GM12878 (cell line): Measurements from ENCODE around the gene PAX9. TPM values are rescaled to one million over a fixed set of nuclear protein-coding genes. Genes with fewer than 3 reads are reported as not detected.

ENCODE experiments used
- ATAC-seq: fragments of 200-7000 bp; cut with Tn5 transposase; 3 replicates; pipeline ENCODE4 v1.9.1; 2020; ENCODE audit warnings: mild to moderate bottlenecking, moderate library complexity
- BruUV-seq: library from RNA; stranded (reverse); fragments of 400-500 nt; replicated peaks from 2 replicates; lab custom pipeline; 2021; lab: Mats Ljungman, UMichigan
- CTCF ChIA-PET: fragments of 300-600 bp; sonication (Branson Sonifier 250); formaldehyde crosslinking; extraction: SDS; loops from one replicate; lab custom pipeline; 2021; ENCODE audit warnings: inconsistent platforms; lab: Yijun Ruan, JAX
- POLR2A ChIA-PET: fragments of 350-600 bp; formaldehyde crosslinking; extraction: SDS; loops from one replicate; lab custom pipeline; 2021; ENCODE audit warnings: inconsistent platforms; lab: Charles Lee
- RAD21 ChIA-PET: fragments of 300-600 bp; sonication (Branson Sonifier 250); formaldehyde crosslinking; loops from one replicate; lab custom pipeline; 2023; ENCODE audit warnings: antibody characterized with exemption; ENCODE audit not compliant: unreplicated experiment; lab: Charles Lee
- SMC1A ChIA-PET: fragments of 300-600 bp; sonication (Branson Sonifier 250); formaldehyde crosslinking; loops from one replicate; lab custom pipeline; 2023; ENCODE audit not compliant: unreplicated experiment, uncharacterized antibody; lab: Charles Lee
- DNase-seq: peaks from one replicate; pipeline ENCODE4 v3.0.0-alpha.2; 2011; ENCODE audit warnings: low read depth, low spot score
- FAIRE-seq: peaks from 3 replicates; lab custom pipeline; 2011; peaks lifted over from hg19 to GRCh38; lab: Jason Lieb, UNC
- H2AFZ ChIP-seq: 2 replicates; pipeline ENCODE4 v1.6.0; 2011; ENCODE audit warnings: low read depth, low read length, control low read depth; ENCODE audit not compliant: control insufficient read depth
- H3K27ac ChIP-seq: 2 replicates; pipeline ENCODE4 v1.5.1; 2011; ENCODE audit warnings: control low read depth; ENCODE audit not compliant: control insufficient read depth, insufficient read depth
- H3K27me3 ChIP-seq, 2 experiments: replicated peaks in 1 of 2; 2 replicates each; pipeline versions ENCODE4 v1.6.0 to v1.6.1; 2011; ENCODE audit warnings: low read length in 1 of 2; ENCODE audit not compliant: control insufficient read depth in 2 of 2, insufficient read depth in 2 of 2
- H3K36me3 ChIP-seq, 2 experiments: 2 replicates each; pipeline ENCODE4 v1.5.1; 2011; ENCODE audit warnings: low read length in 1 of 2; ENCODE audit not compliant: control insufficient read depth in 2 of 2, insufficient read depth in 2 of 2
- H3K4me1 ChIP-seq: 2 replicates; pipeline ENCODE4 v1.6.1; 2011; ENCODE audit warnings: mild to moderate bottlenecking, low read length, moderate library complexity, mixed read lengths; ENCODE audit not compliant: control insufficient read depth, insufficient read depth
- H3K4me2 ChIP-seq: 2 replicates; pipeline ENCODE4 v1.6.0; 2011; ENCODE audit warnings: control low read depth; ENCODE audit not compliant: control insufficient read depth, insufficient read depth
- H3K4me3 ChIP-seq: fragments of 200-600 bp; sonication (generic); 2 replicates; pipeline ENCODE4 v1.5.1; 2016
- H3K79me2 ChIP-seq: 2 replicates; pipeline ENCODE4 v1.6.0; 2011; ENCODE audit warnings: low read length; ENCODE audit not compliant: control insufficient read depth, insufficient read depth
- H3K9ac ChIP-seq: 2 replicates; pipeline ENCODE4 v1.8.0; 2011; ENCODE audit warnings: low read length, control low read depth, mixed read lengths; ENCODE audit not compliant: control insufficient read depth, insufficient read depth
- H3K9me3 ChIP-seq: replicated peaks from 3 replicates; pipeline ENCODE4 v1.5.1; 2011; ENCODE audit warnings: mild to moderate bottlenecking, low read length; ENCODE audit not compliant: control insufficient read depth, insufficient read depth
- H4K20me1 ChIP-seq: 2 replicates; pipeline ENCODE4 v1.6.0; 2011; ENCODE audit not compliant: control insufficient read depth, insufficient read depth
- BHLHE40 ChIP-seq, 2 experiments: fragments of 450-650 bp in 1 of 2; IDR thresholded peaks; 2 replicates each; pipeline ENCODE4 v1.6.1; 2011 to 2017; ENCODE audit warnings: low read depth in 2 of 2, borderline replicate concordance in 1 of 2, improper control_type of control experiment in 1 of 2, low read length in 1 of 2, mild to moderate bottlenecking in 1 of 2
- MLLT1 ChIP-seq: fragments of 450-650 bp; IDR thresholded peaks from 2 replicates; pipeline ENCODE4 v1.6.1; 2016; ENCODE audit warnings: mild to moderate bottlenecking
- POLR2AphosphoS5 ChIP-seq: IDR thresholded peaks from 2 replicates; pipeline ENCODE4 v1.6.1; 2011; ENCODE audit warnings: mild to moderate bottlenecking, low read length, inconsistent platforms
- RFX5 ChIP-seq: IDR thresholded peaks from 2 replicates; pipeline ENCODE4 v1.6.1; 2011; ENCODE audit warnings: low read depth, low read length, improper control_type of control experiment
- WGBS: methylation state at CpG from one replicate; pipeline ENCODE4 v1.1.6; 2016; ENCODE audit warnings: low lambda C conversion rate; ENCODE audit not compliant: insufficient replicate concordance, insufficient coverage; ENCODE audit errors: missing lambda C conversion rate; 5-methylcytosine and 5-hydroxymethylcytosine counted together
- in situ Hi-C: fragments of 300-500 bp; cut with MboI; formaldehyde crosslinking; loops from 9 replicates; pipeline ENCODE4 v1.14.3; 2018; ENCODE audit warnings: mixed read lengths
- intact Hi-C: fragments of 100-400 bp; cut with micrococcal nuclease; formaldehyde crosslinking; loops from one replicate; pipeline ENCODE4 v1.14.2; 2022; ENCODE audit not compliant: unreplicated experiment
- polyA plus RNA-seq, 11 experiments: library from polyadenylated mRNA; depleted of rRNA in 4 of 11; unstranded in 6 of 11; stranded (reverse) in 5 of 11; fragments of >200 nt; fragmentation: Nextera tagmentation in 4 of 11; fragmentation: Illumina TruSeq in 1 of 11; extraction: Ambion mirVana in 4 of 11; extraction: Trizol in 1 of 11; gene quantifications; 1 replicate in 1 of 11; 2 replicates in 10 of 11; pipeline versions ENCODE4 v1.2.1 to v1.2.3, GENCODE V29; 2011 to 2016; ENCODE audit warnings: inconsistent platforms in 2 of 11, missing spikeins in 2 of 11, low read depth in 1 of 11
- total RNA-seq, 4 experiments: library from RNA; depleted of rRNA in 3 of 4; stranded (reverse); fragments of >200 nt in 3 of 4; fragmentation: Illumina TruSeq in 1 of 4; extraction: Trizol in 1 of 4; gene quantifications; 2 replicates each; pipeline versions ENCODE4 v1.2.1 to v1.2.3, GENCODE V29; 2013 to 2021

Gene PAX9
- total and polyA plus RNA-seq, 10 of the 15 experiments (the other 5 are each of a cell fraction or from before 2014, with no cell fraction given), result 0.03 to 8.2 (median 0.09) TPM; not detected in 3

GRCh38 chr14:36665887-36666415 is 4.3 kb downstream of the PAX9 start:
- Histone ChIP-seq H3K27ac (no peak overlapping the region), H3K4me1 (no peaks in the 10 kb centered on the region), H3K79me2 (no peaks in the 10 kb centered on the region), H2AFZ (no peak overlapping the region), H3K4me2 (no peak overlapping the region), H3K27me3 (peaks cover under 1 to 10% of the 10 kb centered on the region in 2 experiments; a peak in 3 of 4 replicates), H3K36me3 (no peaks in the 10 kb centered on the region), H3K9ac (no peak overlapping the region), H3K4me3 (no peak overlapping the region), H3K9me3 (peaks cover 5% of the 10 kb centered on the region; the same call in 1 of the 3 replicates), H4K20me1 (no peaks in the 10 kb centered on the region)
- no peak for FAIRE-seq
- DNase-seq, result no peak
- intact Hi-C loops, result no loop called here
- ChIA-PET SMC1A (interaction anchor here (0.6 kb wide), 1 partner anchor 141 kb away, joined by 4 read pairs; no protein-coding TSS in a partner anchor), RAD21 (no interaction called here), CTCF (no interaction called here), POLR2A (no interaction called here)
- 41% methylated on average over 18 of the region's 18 CpGs for WGBS
- no TSS peak for BruUV-seq
- no peak for ATAC-seq
- in situ Hi-C loops, result no loop called here
- no peak for TF ChIP-seq RFX5
- peak in 1 of 2 experiments; percentile 65; a peak in 2 of 4 replicates for TF ChIP-seq BHLHE40 (IDR thresholded peaks at IDR 0.05; ENCODE audit: borderline replicate concordance in 1 of 2, low read depth in 2 of 2, low read length in 1 of 2)

GRCh38 chr14:36666416-36667206 is 5.0 kb downstream of the PAX9 start:
- H4K20me1 ChIP-seq, result no peaks in the 10 kb centered on the region
- no peak overlapping the region for H3K9ac ChIP-seq
- FAIRE-seq (no peak), DNase-seq (no peak), ATAC-seq (no peak)
- ChIA-PET CTCF (no interaction called here), RAD21 (no interaction called here), SMC1A (interaction anchor here (0.6 to 1.3 kb wide), 2 partner anchors 14 to 142 kb away, joined by 4 read pairs; no protein-coding TSS in a partner anchor), POLR2A (no interaction called here)
- BruUV-seq, result no TSS peak
- no peaks in the 10 kb centered on the region for H3K79me2 ChIP-seq
- no peak overlapping the region for H2AFZ ChIP-seq
- no peak overlapping the region for H3K4me3 ChIP-seq
- in situ Hi-C loops (no loop called here), intact Hi-C loops (no loop called here)
- no peaks in the 10 kb centered on the region for H3K4me1 ChIP-seq
- WGBS, result 61% methylated on average over 51 of the region's 68 CpGs
- peaks cover 0 to 5% of the 10 kb centered on the region in 2 experiments; a peak in 3 of 4 replicates for H3K27me3 ChIP-seq
- H3K9me3 ChIP-seq, result peaks cover 5% of the 10 kb centered on the region; the same call in 1 of the 3 replicates
- no peak for TF ChIP-seq POLR2AphosphoS5
- peak; percentile 86 for TF ChIP-seq MLLT1
- H3K27ac ChIP-seq, result no peak overlapping the region
- H3K36me3 ChIP-seq, result no peaks in the 10 kb centered on the region
- no peak overlapping the region for H3K4me2 ChIP-seq
